SK-N-SH (cell line): Measurements from ENCODE around the gene AP2S1.

ENCODE experiments used
- CHD2 ChIP-seq: fragments of 150-350 bp; IDR thresholded peaks from 2 replicates; pipeline ENCODE4 v1.6.1; 2018; ENCODE audit warnings: low read length; ENCODE audit not compliant: partially characterized antibody
- JUND ChIP-seq: IDR thresholded peaks from 2 replicates; pipeline ENCODE4 v1.4.0; 2012
- NRF1 ChIP-seq: IDR thresholded peaks from 2 replicates; pipeline ENCODE4 v1.6.1; 2012; ENCODE audit warnings: low read depth, mild to moderate bottlenecking, low read length
- SMC3 ChIP-seq: IDR thresholded peaks from 2 replicates; pipeline ENCODE4 v1.6.1; 2012; ENCODE audit warnings: low read depth, low read length, improper control_type of control experiment
- TAF1 ChIP-seq: IDR thresholded peaks from 2 replicates; pipeline ENCODE4 v1.6.1; 2012; ENCODE audit warnings: low read depth, mild to moderate bottlenecking, low read length, moderate library complexity, borderline replicate concordance
- TEAD4 ChIP-seq: IDR thresholded peaks from 2 replicates; pipeline ENCODE4 v1.4.0; 2012; ENCODE audit warnings: mild to moderate bottlenecking, borderline replicate concordance; ENCODE audit not compliant: insufficient read depth
- TF ChIP-seq, protein P1 (sequence below): fragments of 200-600 bp; sonication (generic); IDR thresholded peaks from 2 replicates; pipeline ENCODE4 v1.6.1; 2017; ENCODE audit warnings: antibody characterized with exemption, mild to moderate bottlenecking, moderate library complexity
- TF ChIP-seq, protein P2 (sequence below): fragments of 150-350 bp; IDR thresholded peaks from 2 replicates; pipeline ENCODE4 v1.6.1; 2016; ENCODE audit warnings: mild to moderate bottlenecking, low read depth, low read length
- TF ChIP-seq, protein P3 (sequence below): IDR thresholded peaks from 2 replicates; pipeline ENCODE4 v1.6.1; 2012; ENCODE audit warnings: mild to moderate bottlenecking, low read depth, low read length, moderate library complexity

DNA sequence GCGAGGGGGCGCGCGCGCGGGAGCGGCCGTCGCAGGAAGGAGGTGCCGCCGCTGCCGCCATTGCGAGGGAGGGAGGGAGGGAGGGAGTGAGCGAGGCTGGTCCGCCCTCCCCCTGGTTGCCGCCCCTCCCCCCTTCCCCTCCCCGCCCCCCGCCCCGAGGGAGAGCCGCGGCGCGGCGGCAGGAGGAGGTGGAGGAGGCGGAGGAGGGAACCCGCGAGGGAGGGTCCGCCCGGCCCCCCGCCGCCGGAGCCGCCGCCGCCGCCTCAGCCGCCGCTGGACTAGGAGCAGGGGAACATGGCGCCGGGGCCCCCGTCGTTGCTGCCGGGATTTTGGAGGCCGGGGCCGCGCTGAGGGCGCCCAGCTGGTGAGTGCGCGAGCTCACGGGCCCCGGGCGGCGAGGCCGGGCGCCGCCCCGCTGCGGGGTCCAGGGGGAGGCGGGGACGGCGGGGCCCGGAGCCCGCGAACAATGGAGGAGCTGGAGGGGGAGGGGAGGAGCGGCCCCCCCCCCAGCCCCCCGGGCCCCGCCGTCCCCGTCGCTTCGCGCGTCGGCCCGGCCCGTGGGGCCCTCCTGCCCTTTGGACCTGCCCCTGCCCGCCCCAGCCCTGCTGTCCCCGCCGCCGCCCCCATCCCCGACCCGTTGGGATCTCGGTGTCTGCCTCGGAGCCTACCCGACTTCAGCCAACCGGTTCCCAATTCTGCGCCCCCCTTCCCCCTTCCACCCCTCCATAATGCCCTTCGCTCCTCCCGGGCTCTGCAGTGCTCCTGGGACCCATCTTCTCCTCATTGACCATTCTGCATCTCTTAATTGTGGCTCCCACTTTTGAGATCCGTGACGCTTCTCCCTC, 10.4 kb upstream of the AP2S1 start, which contains the start of gene ARHGAP35:
- TF ChIP-seq, protein P1, sequence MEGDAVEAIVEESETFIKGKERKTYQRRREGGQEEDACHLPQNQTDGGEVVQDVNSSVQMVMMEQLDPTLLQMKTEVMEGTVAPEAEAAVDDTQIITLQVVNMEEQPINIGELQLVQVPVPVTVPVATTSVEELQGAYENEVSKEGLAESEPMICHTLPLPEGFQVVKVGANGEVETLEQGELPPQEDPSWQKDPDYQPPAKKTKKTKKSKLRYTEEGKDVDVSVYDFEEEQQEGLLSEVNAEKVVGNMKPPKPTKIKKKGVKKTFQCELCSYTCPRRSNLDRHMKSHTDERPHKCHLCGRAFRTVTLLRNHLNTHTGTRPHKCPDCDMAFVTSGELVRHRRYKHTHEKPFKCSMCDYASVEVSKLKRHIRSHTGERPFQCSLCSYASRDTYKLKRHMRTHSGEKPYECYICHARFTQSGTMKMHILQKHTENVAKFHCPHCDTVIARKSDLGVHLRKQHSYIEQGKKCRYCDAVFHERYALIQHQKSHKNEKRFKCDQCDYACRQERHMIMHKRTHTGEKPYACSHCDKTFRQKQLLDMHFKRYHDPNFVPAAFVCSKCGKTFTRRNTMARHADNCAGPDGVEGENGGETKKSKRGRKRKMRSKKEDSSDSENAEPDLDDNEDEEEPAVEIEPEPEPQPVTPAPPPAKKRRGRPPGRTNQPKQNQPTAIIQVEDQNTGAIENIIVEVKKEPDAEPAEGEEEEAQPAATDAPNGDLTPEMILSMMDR: no peak
- TF ChIP-seq SMC3: no peak
- TF ChIP-seq, protein P2, sequence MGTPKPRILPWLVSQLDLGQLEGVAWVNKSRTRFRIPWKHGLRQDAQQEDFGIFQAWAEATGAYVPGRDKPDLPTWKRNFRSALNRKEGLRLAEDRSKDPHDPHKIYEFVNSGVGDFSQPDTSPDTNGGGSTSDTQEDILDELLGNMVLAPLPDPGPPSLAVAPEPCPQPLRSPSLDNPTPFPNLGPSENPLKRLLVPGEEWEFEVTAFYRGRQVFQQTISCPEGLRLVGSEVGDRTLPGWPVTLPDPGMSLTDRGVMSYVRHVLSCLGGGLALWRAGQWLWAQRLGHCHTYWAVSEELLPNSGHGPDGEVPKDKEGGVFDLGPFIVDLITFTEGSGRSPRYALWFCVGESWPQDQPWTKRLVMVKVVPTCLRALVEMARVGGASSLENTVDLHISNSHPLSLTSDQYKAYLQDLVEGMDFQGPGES: no peak
- TF ChIP-seq TAF1: 0 out of 2 replicates have a peak, but pooled peaks have one; percentile 59
- TF ChIP-seq JUND: no peak
- TF ChIP-seq NRF1: no peak
- TF ChIP-seq, protein P3, sequence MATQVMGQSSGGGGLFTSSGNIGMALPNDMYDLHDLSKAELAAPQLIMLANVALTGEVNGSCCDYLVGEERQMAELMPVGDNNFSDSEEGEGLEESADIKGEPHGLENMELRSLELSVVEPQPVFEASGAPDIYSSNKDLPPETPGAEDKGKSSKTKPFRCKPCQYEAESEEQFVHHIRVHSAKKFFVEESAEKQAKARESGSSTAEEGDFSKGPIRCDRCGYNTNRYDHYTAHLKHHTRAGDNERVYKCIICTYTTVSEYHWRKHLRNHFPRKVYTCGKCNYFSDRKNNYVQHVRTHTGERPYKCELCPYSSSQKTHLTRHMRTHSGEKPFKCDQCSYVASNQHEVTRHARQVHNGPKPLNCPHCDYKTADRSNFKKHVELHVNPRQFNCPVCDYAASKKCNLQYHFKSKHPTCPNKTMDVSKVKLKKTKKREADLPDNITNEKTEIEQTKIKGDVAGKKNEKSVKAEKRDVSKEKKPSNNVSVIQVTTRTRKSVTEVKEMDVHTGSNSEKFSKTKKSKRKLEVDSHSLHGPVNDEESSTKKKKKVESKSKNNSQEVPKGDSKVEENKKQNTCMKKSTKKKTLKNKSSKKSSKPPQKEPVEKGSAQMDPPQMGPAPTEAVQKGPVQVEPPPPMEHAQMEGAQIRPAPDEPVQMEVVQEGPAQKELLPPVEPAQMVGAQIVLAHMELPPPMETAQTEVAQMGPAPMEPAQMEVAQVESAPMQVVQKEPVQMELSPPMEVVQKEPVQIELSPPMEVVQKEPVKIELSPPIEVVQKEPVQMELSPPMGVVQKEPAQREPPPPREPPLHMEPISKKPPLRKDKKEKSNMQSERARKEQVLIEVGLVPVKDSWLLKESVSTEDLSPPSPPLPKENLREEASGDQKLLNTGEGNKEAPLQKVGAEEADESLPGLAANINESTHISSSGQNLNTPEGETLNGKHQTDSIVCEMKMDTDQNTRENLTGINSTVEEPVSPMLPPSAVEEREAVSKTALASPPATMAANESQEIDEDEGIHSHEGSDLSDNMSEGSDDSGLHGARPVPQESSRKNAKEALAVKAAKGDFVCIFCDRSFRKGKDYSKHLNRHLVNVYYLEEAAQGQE: no peak
- no peak for TF ChIP-seq TEAD4
- TF ChIP-seq CHD2: no peak
